ENCODE results near the gene DDTL. TPM values are rescaled to one million over a fixed set of nuclear protein-coding genes. Genes with fewer than 3 reads are reported as not detected.
"Not testable (repeated sequence)": the region's sequence is repeated elsewhere in the genome, so short reads cannot be mapped to it uniquely, and the experiment has no call there.

Gene DDTL
- total RNA-seq, 5 donors from 2014 or later (not counting 1 experiment from before 2014, with no cell fraction given) = 3.5 to 7.7 (median 3.9) TPM; not detected in 1

DNA sequence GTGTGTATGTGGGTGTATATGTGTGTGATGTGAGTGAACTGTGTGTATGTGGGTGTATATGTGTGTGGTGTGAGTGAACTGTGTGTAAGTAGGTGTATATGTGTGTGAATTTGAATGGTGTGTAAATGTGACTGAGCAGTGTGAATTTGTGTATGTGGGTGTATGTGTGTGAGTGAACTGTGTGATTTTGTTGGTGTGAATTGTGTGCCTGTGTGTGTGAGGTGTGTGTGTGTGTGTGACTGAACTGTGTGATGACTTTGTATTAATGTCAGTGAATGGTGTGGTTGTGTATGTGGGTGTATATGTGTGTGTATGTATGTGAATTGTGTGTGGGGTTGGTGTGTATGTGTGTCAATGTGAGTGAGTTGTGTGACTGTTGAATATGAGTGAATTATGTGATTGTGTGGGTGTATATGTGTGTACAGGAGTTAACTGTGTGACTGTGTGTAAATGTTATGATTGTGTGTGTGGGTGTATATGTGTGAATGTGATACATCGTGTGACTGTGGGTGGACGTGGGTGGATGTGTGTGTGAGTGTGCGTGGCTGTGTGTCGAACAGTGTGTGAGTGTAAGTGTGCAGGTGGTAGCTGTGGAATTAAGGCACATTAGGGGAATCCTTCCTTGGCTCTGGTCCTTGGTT, 20.0 kb downstream of the DDTL start:
- DNase-seq; H3K4me1 Mint-ChIP-seq; H3K27ac Mint-ChIP-seq; H3K4me1 ChIP-seq (ENCODE audit: control insufficient read depth in 1 of 2, extremely low read depth in 1 of 2, insufficient read depth in 2 of 2, low read length in 2 of 2); H3K36me3 ChIP-seq (ENCODE audit: control insufficient read depth in 2 of 2, extremely low read depth in 1 of 2, insufficient read depth in 1 of 2, low read length in 1 of 2); POLR2A ChIA-PET; H3K27me3 Mint-ChIP-seq; H3K27me3 ChIP-seq (replicated peaks in 1 of 2; ENCODE audit: control insufficient read depth in 2 of 2, extremely low read depth in 1 of 2, insufficient read depth in 2 of 2, low read length in 1 of 2); H3K4me3 Mint-ChIP-seq; CTCF ChIA-PET; H3K36me3 Mint-ChIP-seq; H3K9me3 ChIP-seq; H3K9me3 Mint-ChIP-seq; H3K4me3 ChIP-seq (ENCODE audit: control insufficient read depth in 1 of 2, extremely low read depth in 1 of 2, low read length in 1 of 2); ATAC-seq (replicated peaks in 1 of 4); H3K27ac ChIP-seq (ENCODE audit: low read length): not testable (repeated sequence)
- WGBS (ENCODE audit: insufficient coverage) = no CpG with 5 or more reads among the region's 4 CpGs

GRCh38 chr22:23989583-23990244, 23.0 kb downstream of the DDTL start:
- H3K27me3 Mint-ChIP-seq; H3K27ac ChIP-seq (ENCODE audit: low read length); H3K4me3 Mint-ChIP-seq; H3K4me1 Mint-ChIP-seq; H3K27me3 ChIP-seq (replicated peaks in 1 of 2; ENCODE audit: control insufficient read depth in 2 of 2, extremely low read depth in 1 of 2, insufficient read depth in 2 of 2, low read length in 1 of 2); H3K27ac Mint-ChIP-seq; POLR2A ChIA-PET; ATAC-seq (replicated peaks in 1 of 4); H3K36me3 Mint-ChIP-seq; DNase-seq; H3K9me3 Mint-ChIP-seq; H3K4me3 ChIP-seq (ENCODE audit: control insufficient read depth in 1 of 2, extremely low read depth in 1 of 2, low read length in 1 of 2); H3K4me1 ChIP-seq (ENCODE audit: control insufficient read depth in 1 of 2, extremely low read depth in 1 of 2, insufficient read depth in 2 of 2, low read length in 2 of 2); H3K9me3 ChIP-seq; H3K36me3 ChIP-seq (ENCODE audit: control insufficient read depth in 2 of 2, extremely low read depth in 1 of 2, insufficient read depth in 1 of 2, low read length in 1 of 2): not testable (repeated sequence)
- CTCF ChIA-PET = interaction anchor here in 1 of 2 donors (0.6 kb wide), 1 partner anchor 1633 kb away, joined by 4 read pairs; no protein-coding TSS in a partner anchor
- 79% methylated on average over 1 of the region's 3 CpGs for WGBS (ENCODE audit: insufficient coverage)

DNA sequence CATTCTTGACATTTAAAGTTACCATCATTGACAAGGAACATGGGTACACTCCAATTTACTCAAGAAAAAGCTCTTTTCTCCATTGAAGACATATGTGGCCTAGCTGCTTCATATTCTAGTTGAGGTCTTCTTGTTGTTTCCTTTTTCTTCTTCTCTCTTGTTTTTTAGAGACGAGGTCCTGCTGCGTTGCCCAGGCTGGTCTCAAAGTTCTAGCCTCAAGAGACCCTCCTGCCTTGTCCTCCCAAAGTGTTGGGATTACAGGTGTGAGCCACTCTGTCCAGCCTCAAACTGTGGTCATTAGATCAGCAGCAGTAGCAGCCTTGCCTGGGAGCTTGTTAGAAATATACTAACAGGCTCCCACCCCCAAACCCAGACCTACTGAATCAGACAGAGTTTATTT, 26.4 kb downstream of the DDTL start:
- CTCF ChIA-PET; H3K4me3 Mint-ChIP-seq; H3K4me1 ChIP-seq (ENCODE audit: control insufficient read depth in 1 of 2, extremely low read depth in 1 of 2, insufficient read depth in 2 of 2, low read length in 2 of 2); H3K4me3 ChIP-seq (ENCODE audit: control insufficient read depth in 1 of 2, extremely low read depth in 1 of 2, low read length in 1 of 2); POLR2A ChIA-PET; ATAC-seq (replicated peaks in 1 of 4); H3K27ac ChIP-seq (ENCODE audit: low read length); H3K9me3 Mint-ChIP-seq; DNase-seq; H3K36me3 Mint-ChIP-seq; H3K36me3 ChIP-seq (ENCODE audit: control insufficient read depth in 2 of 2, extremely low read depth in 1 of 2, insufficient read depth in 1 of 2, low read length in 1 of 2); H3K27ac Mint-ChIP-seq; H3K27me3 ChIP-seq (replicated peaks in 1 of 2; ENCODE audit: control insufficient read depth in 2 of 2, extremely low read depth in 1 of 2, insufficient read depth in 2 of 2, low read length in 1 of 2); H3K9me3 ChIP-seq; H3K27me3 Mint-ChIP-seq; H3K4me1 Mint-ChIP-seq: not testable (repeated sequence)
- WGBS (ENCODE audit: insufficient coverage) = no CpG with 5 or more reads among the region's 2 CpGs

GRCh38 chr22:23993581-23994177, 27.0 kb downstream of the DDTL start:
- H3K27me3 Mint-ChIP-seq; ATAC-seq (replicated peaks in 1 of 4); H3K4me3 Mint-ChIP-seq; H3K27ac Mint-ChIP-seq; POLR2A ChIA-PET; H3K27ac ChIP-seq (ENCODE audit: low read length); H3K36me3 ChIP-seq (ENCODE audit: control insufficient read depth in 2 of 2, extremely low read depth in 1 of 2, insufficient read depth in 1 of 2, low read length in 1 of 2); H3K9me3 Mint-ChIP-seq; H3K36me3 Mint-ChIP-seq; H3K9me3 ChIP-seq; CTCF ChIA-PET; DNase-seq; H3K27me3 ChIP-seq (replicated peaks in 1 of 2; ENCODE audit: control insufficient read depth in 2 of 2, extremely low read depth in 1 of 2, insufficient read depth in 2 of 2, low read length in 1 of 2); H3K4me1 Mint-ChIP-seq; H3K4me3 ChIP-seq (ENCODE audit: control insufficient read depth in 1 of 2, extremely low read depth in 1 of 2, low read length in 1 of 2); H3K4me1 ChIP-seq (ENCODE audit: control insufficient read depth in 1 of 2, extremely low read depth in 1 of 2, insufficient read depth in 2 of 2, low read length in 2 of 2): not testable (repeated sequence)
- WGBS (ENCODE audit: insufficient coverage) = no CpG with 5 or more reads among the region's 4 CpGs

DNA sequence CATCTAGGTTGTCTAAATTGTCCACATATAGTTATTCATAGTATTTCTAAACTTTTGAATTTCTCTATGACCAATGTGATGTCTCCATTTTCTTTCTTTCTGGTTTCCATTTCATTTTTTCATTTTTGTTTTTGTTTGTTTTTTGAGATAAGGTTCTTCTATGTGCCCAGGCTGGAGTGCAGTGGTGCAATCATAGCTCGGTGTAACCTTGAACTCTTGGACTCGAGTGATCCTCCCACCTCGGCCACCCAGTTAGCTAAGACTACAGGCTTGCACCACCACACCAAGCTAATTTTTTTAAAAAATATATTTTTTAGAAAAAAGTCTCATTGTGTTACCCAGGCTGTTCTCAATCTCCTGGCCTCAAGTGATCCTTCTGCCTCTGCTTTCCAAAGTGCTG, 30.4 kb downstream of the DDTL start:
- no peak overlapping the region for H3K4me3 ChIP-seq (ENCODE audit: control insufficient read depth in 1 of 2, extremely low read depth in 1 of 2, low read length in 1 of 2)
- Mint-ChIP-seq H3K4me3 (no peak overlapping the region), H3K4me1 (peaks cover 0 to 4% (median 0%) of the 10 kb centered on the region in 3 donors), H3K27me3 (peaks cover 1 to 2% of the 10 kb centered on the region in 2 donors), H3K27ac (no peak overlapping the region), H3K36me3 (no peaks in the 10 kb centered on the region), H3K9me3 (no peaks in the 10 kb centered on the region)
- no peaks in the 10 kb centered on the region for H3K4me1 ChIP-seq (ENCODE audit: control insufficient read depth in 1 of 2, extremely low read depth in 1 of 2, insufficient read depth in 2 of 2, low read length in 2 of 2)
- ATAC-seq (replicated peaks in 1 of 4) = no peak
- DNase-seq = no peak
- CTCF ChIA-PET = no interaction called here
- no peak overlapping the region for H3K27ac ChIP-seq (ENCODE audit: low read length)
- no peaks in the 10 kb centered on the region for H3K36me3 ChIP-seq (ENCODE audit: control insufficient read depth in 2 of 2, extremely low read depth in 1 of 2, insufficient read depth in 1 of 2, low read length in 1 of 2)
- WGBS (ENCODE audit: insufficient coverage) = no CpG with 5 or more reads among the region's 3 CpGs
- H3K9me3 ChIP-seq = no peaks in the 10 kb centered on the region
- peaks cover 0 to 16% of the 10 kb centered on the region in 2 experiments for H3K27me3 ChIP-seq (replicated peaks in 1 of 2; ENCODE audit: control insufficient read depth in 2 of 2, extremely low read depth in 1 of 2, insufficient read depth in 2 of 2, low read length in 1 of 2)
- POLR2A ChIA-PET = no interaction called here

- H3K36me3 Mint-ChIP-seq; H3K4me1 ChIP-seq (ENCODE audit: control insufficient read depth in 1 of 2, extremely low read depth in 1 of 2, insufficient read depth in 2 of 2, low read length in 2 of 2); CTCF ChIA-PET; H3K27ac Mint-ChIP-seq; DNase-seq; H3K36me3 ChIP-seq (ENCODE audit: control insufficient read depth in 2 of 2, extremely low read depth in 1 of 2, insufficient read depth in 1 of 2, low read length in 1 of 2); POLR2A ChIA-PET; H3K4me3 Mint-ChIP-seq; H3K9me3 ChIP-seq; ATAC-seq (replicated peaks in 1 of 4); H3K27me3 Mint-ChIP-seq; H3K27ac ChIP-seq (ENCODE audit: low read length); H3K9me3 Mint-ChIP-seq; H3K4me3 ChIP-seq (ENCODE audit: control insufficient read depth in 1 of 2, extremely low read depth in 1 of 2, low read length in 1 of 2); H3K4me1 Mint-ChIP-seq: not testable (repeated sequence)
- peaks cover 0 to 35% of the 10 kb centered on the region in 2 experiments for H3K27me3 ChIP-seq (replicated peaks in 1 of 2; ENCODE audit: control insufficient read depth in 2 of 2, extremely low read depth in 1 of 2, insufficient read depth in 2 of 2, low read length in 1 of 2)
- WGBS (ENCODE audit: insufficient coverage) = 79% methylated on average over 6 of the region's 7 CpGs
Observed at GRCh38 chr22:23999779-24000178, 33.1 kb downstream of the DDTL start.

Data from T-cell (primary cell).